H9 (cell line): ENCODE results near the gene TBXA2R. TPM values are rescaled to one million over a fixed set of nuclear protein-coding genes. Genes with fewer than 3 reads are reported as not detected.

ENCODE experiments used
- DNase-seq: peaks from one replicate; pipeline ENCODE4 v3.0.0-alpha.2; 2017
- H2AFZ ChIP-seq: one replicate; pipeline ENCODE4 v1.6.1; 2013; ENCODE audit warnings: mild to moderate bottlenecking, low read length, control low read depth, moderate library complexity
- H2AK5ac ChIP-seq: 2 replicates; pipeline ENCODE4 v1.6.1; 2013; ENCODE audit warnings: low read length, control low read depth, mixed read lengths; ENCODE audit not compliant: insufficient read length
- H2BK120ac ChIP-seq: one replicate; pipeline ENCODE4 v1.6.1; 2013; ENCODE audit warnings: low read depth, mild to moderate bottlenecking, low read length, control low read depth, inconsistent platforms; ENCODE audit not compliant: poor library complexity, severe bottlenecking
- H2BK12ac ChIP-seq: 2 replicates; pipeline ENCODE4 v1.6.1; 2013; ENCODE audit warnings: low read length, control low read depth, mixed read lengths, low read depth; ENCODE audit not compliant: insufficient read length
- H2BK15ac ChIP-seq: 2 replicates; pipeline ENCODE4 v1.6.1; 2013; ENCODE audit warnings: low read depth, low read length, control low read depth
- H2BK20ac ChIP-seq: one replicate; pipeline ENCODE4 v1.6.1; 2013; ENCODE audit warnings: low read depth, mild to moderate bottlenecking, low read length, control low read depth, inconsistent platforms; ENCODE audit not compliant: poor library complexity, severe bottlenecking
- H2BK5ac ChIP-seq: 2 replicates; pipeline ENCODE4 v1.6.1; 2013; ENCODE audit warnings: low read length, control low read depth, mixed read lengths; ENCODE audit not compliant: insufficient read length
- H3K14ac ChIP-seq: 2 replicates; pipeline ENCODE4 v1.6.1; 2013; ENCODE audit warnings: low read length, control low read depth; ENCODE audit not compliant: insufficient read depth
- H3K18ac ChIP-seq: 2 replicates; pipeline ENCODE4 v1.6.1; 2013; ENCODE audit warnings: low read depth, mild to moderate bottlenecking, mixed read lengths, low read length, control low read depth; ENCODE audit not compliant: insufficient read length
- H3K23ac ChIP-seq: 2 replicates; pipeline ENCODE4 v1.6.1; 2013; ENCODE audit warnings: low read length, control low read depth, mixed read lengths, low read depth; ENCODE audit not compliant: insufficient read length
- H3K23me2 ChIP-seq: 2 replicates; pipeline ENCODE4 v1.6.1; 2013; ENCODE audit warnings: low read depth, mild to moderate bottlenecking, mixed read lengths, low read length, control low read depth; ENCODE audit not compliant: insufficient read length, poor library complexity, severe bottlenecking
- H3K27ac ChIP-seq: 2 replicates; pipeline ENCODE4 v1.5.1; 2013; ENCODE audit warnings: low read length, control low read depth, mixed read lengths, low read depth; ENCODE audit not compliant: insufficient read length
- H3K27me3 ChIP-seq: 2 replicates; pipeline ENCODE4 v1.6.1; 2013; ENCODE audit warnings: low read length, control low read depth, inconsistent platforms; ENCODE audit not compliant: insufficient read depth
- H3K4ac ChIP-seq: 2 replicates; pipeline ENCODE4 v1.6.1; 2013; ENCODE audit warnings: low read depth, mild to moderate bottlenecking, control low read depth, inconsistent platforms, low read length, moderate library complexity
- H3K4me1 ChIP-seq: 2 replicates; pipeline ENCODE4 v1.6.1; 2013; ENCODE audit warnings: low read length, control low read depth, inconsistent platforms; ENCODE audit not compliant: insufficient read depth
- H3K4me2 ChIP-seq: 2 replicates; pipeline ENCODE4 v1.6.1; 2013; ENCODE audit warnings: low read length, control low read depth, mixed read lengths; ENCODE audit not compliant: insufficient read length, insufficient read depth
- H3K56ac ChIP-seq: 2 replicates; pipeline ENCODE4 v1.6.1; 2013; ENCODE audit warnings: low read depth, mild to moderate bottlenecking, mixed read lengths, low read length, control low read depth; ENCODE audit not compliant: insufficient read length
- H3K79me1 ChIP-seq: 2 replicates; pipeline ENCODE4 v1.6.1; 2013; ENCODE audit warnings: low read depth, mild to moderate bottlenecking, moderate library complexity, low read length, control low read depth, inconsistent platforms; ENCODE audit not compliant: insufficient read depth, poor library complexity, severe bottlenecking
- H3K79me2 ChIP-seq: 2 replicates; pipeline ENCODE4 v1.6.1; 2013; ENCODE audit warnings: low read length, control low read depth, inconsistent platforms; ENCODE audit not compliant: insufficient read depth
- H3K9ac ChIP-seq: 2 replicates; pipeline ENCODE4 v1.6.1; 2013; ENCODE audit warnings: low read length, control low read depth, mixed read lengths; ENCODE audit not compliant: insufficient read length; ENCODE audit errors: extremely low read depth
- H3K9me3 ChIP-seq: one replicate; pipeline ENCODE4 v1.6.1; 2013; ENCODE audit warnings: low read depth, low read length, inconsistent platforms; ENCODE audit not compliant: control insufficient read depth
- H3T11ph ChIP-seq: one replicate; pipeline ENCODE4 v1.6.1; 2013; ENCODE audit warnings: mild to moderate bottlenecking, low read length, control low read depth, inconsistent platforms
- H4K20me1 ChIP-seq: one replicate; pipeline ENCODE4 v1.6.1; 2013; ENCODE audit not compliant: control insufficient read depth, insufficient read length, insufficient read depth
- H4K5ac ChIP-seq: 2 replicates; pipeline ENCODE4 v1.6.1; 2013; ENCODE audit warnings: low read depth, mild to moderate bottlenecking, mixed read lengths, low read length, control low read depth; ENCODE audit not compliant: insufficient read length
- H4K8ac ChIP-seq: replicated peaks from 2 replicates; pipeline ENCODE4 v1.6.1; 2013; ENCODE audit warnings: low read length, control low read depth, mixed read lengths, low read depth; ENCODE audit not compliant: insufficient read length
- H4K91ac ChIP-seq: 2 replicates; pipeline ENCODE4 v1.6.1; 2013; ENCODE audit warnings: low read depth, mild to moderate bottlenecking, moderate library complexity, mixed read lengths, low read length, control low read depth; ENCODE audit not compliant: insufficient read length
- H3K27ac Mint-ChIP-seq, 3 experiments: 2 replicates in 2 of 3; 3 replicates in 1 of 3; pipeline ENCODE4 v1.8.0; 2020 to 2021; ENCODE audit warnings: mixed read lengths in 3 of 3, mild to moderate bottlenecking in 1 of 3, moderate library complexity in 1 of 3
- H3K27me3 Mint-ChIP-seq: 2 replicates; pipeline ENCODE4 v1.8.0; 2021; ENCODE audit warnings: low read depth, mild to moderate bottlenecking, moderate library complexity, mixed read lengths
- H3K36me3 Mint-ChIP-seq, 3 experiments: 2 replicates in 2 of 3; 3 replicates in 1 of 3; pipeline ENCODE4 v1.8.0; 2020 to 2021; ENCODE audit warnings: low read depth in 3 of 3, mixed read lengths in 3 of 3; ENCODE audit not compliant: insufficient read depth in 1 of 3
- H3K4me1 Mint-ChIP-seq, 2 experiments: 2 replicates each; pipeline ENCODE4 v1.8.0; 2020; ENCODE audit warnings: mixed read lengths in 2 of 2
- H3K4me3 Mint-ChIP-seq, 2 experiments: 2 replicates in 1 of 2; 3 replicates in 1 of 2; pipeline ENCODE4 v1.8.0; 2020 to 2021; ENCODE audit warnings: mild to moderate bottlenecking in 2 of 2, mixed read lengths in 2 of 2, moderate library complexity in 1 of 2
- H3K9me3 Mint-ChIP-seq, 2 experiments: 2 replicates in 1 of 2; 3 replicates in 1 of 2; pipeline ENCODE4 v1.8.0; 2020; ENCODE audit warnings: mild to moderate bottlenecking in 2 of 2, mixed read lengths in 2 of 2, moderate library complexity in 1 of 2
- WGBS: extraction: QIAGEN DNeasy Blood & Tissue Kit; methylation state at CpG from one replicate; pipeline ENCODE4 v1.1.7; 2013; ENCODE audit warnings: missing lambda C conversion rate, low lambda C conversion rate, mixed read lengths; ENCODE audit not compliant: insufficient read length; ENCODE audit errors: extremely low coverage; 5-methylcytosine and 5-hydroxymethylcytosine counted together
- total RNA-seq: library from RNA; stranded (reverse); gene quantifications from 2 replicates; pipeline ENCODE4 v1.2.1, GENCODE V29; 2021
- TF ChIP-seq, protein P1 (sequence below): fragments of 200-600 bp; sonication (generic); conservative IDR thresholded peaks from 3 replicates; pipeline ENCODE4 v1.8.0; 2021; ENCODE audit warnings: antibody characterized with exemption, mild to moderate bottlenecking

Gene TBXA2R
- total RNA-seq, 1 experiment from 2014 or later, result 0.63 TPM

DNA sequence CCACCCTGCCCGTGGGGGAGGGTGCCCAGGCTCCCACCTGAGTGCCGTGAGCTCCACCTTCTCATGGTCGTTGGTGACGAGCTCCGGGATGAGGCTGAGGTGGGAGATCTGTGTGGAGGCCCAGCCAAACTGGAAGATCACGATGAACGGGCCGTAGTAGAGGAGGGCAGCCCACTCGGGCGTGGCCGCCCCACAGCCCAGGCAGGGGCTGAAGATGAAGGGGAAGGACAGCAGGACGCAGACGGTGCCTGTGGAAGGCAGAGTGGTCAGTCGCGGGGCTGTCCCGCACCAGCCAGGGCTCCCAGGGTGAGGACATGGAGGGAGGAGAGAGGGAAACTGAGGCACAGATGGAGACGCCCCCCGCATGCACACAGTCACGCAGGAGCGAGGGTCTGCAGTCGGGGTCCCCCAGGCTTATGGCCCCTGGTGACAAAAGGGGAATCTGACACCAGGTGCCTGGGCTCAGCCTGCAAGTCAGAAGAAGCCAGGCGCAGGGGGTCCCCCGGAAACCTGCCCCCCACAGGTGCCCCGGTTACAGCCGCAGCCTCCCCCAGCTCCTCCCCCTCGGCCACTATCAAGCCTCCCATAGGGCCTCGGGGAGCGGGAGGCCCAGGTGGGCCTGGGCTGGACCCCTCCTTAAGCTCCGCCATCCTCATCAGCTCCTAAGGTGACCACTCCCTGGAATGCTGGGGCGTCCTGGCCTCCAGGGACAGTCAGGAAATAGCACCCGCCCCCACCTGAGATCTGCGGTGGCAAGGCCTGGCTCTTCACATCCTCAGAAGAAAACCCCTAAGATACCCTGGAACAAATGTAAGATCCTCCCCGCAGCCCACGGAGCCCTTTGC is 55.5 kb downstream of the TBXA2R start:
- no peak overlapping the region for H2BK15ac ChIP-seq
- H2AFZ ChIP-seq, result no peak overlapping the region
- H4K20me1 ChIP-seq, result no peaks in the 10 kb centered on the region
- no peaks in the 10 kb centered on the region for H3K4me1 ChIP-seq
- H3K27ac ChIP-seq, result no peak overlapping the region
- H3K4me2 ChIP-seq, result no peak overlapping the region
- no peaks in the 10 kb centered on the region for H3K9me3 Mint-ChIP-seq
- peaks cover under 1 to 3% of the 10 kb centered on the region in 2 experiments for H3K4me1 Mint-ChIP-seq
- no peak overlapping the region for H2BK20ac ChIP-seq
- H3K14ac ChIP-seq, result no peak overlapping the region
- H3K4ac ChIP-seq, result no peak overlapping the region
- TF ChIP-seq, protein P1, sequence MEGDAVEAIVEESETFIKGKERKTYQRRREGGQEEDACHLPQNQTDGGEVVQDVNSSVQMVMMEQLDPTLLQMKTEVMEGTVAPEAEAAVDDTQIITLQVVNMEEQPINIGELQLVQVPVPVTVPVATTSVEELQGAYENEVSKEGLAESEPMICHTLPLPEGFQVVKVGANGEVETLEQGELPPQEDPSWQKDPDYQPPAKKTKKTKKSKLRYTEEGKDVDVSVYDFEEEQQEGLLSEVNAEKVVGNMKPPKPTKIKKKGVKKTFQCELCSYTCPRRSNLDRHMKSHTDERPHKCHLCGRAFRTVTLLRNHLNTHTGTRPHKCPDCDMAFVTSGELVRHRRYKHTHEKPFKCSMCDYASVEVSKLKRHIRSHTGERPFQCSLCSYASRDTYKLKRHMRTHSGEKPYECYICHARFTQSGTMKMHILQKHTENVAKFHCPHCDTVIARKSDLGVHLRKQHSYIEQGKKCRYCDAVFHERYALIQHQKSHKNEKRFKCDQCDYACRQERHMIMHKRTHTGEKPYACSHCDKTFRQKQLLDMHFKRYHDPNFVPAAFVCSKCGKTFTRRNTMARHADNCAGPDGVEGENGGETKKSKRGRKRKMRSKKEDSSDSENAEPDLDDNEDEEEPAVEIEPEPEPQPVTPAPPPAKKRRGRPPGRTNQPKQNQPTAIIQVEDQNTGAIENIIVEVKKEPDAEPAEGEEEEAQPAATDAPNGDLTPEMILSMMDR, result no peak
- no peak overlapping the region for H2AK5ac ChIP-seq
- no peak overlapping the region for H4K8ac ChIP-seq
- no peak overlapping the region; a peak in 1 of 7 replicates for H3K27ac Mint-ChIP-seq
- no peak overlapping the region for H3K56ac ChIP-seq
- H3K27me3 ChIP-seq, result no peaks in the 10 kb centered on the region; the same call in 1 of the 2 replicates
- H3T11ph ChIP-seq, result no peak overlapping the region
- H3K36me3 Mint-ChIP-seq, result peaks cover 4 to 6% (median 5%) of the 10 kb centered on the region in 3 experiments; a peak in 4 of 7 replicates
- H2BK12ac ChIP-seq, result no peak overlapping the region
- H4K5ac ChIP-seq, result no peak overlapping the region
- no peaks in the 10 kb centered on the region for H3K79me1 ChIP-seq
- H3K4me3 Mint-ChIP-seq, result no peak overlapping the region
- no peaks in the 10 kb centered on the region for H3K23me2 ChIP-seq
- no peak overlapping the region for H3K18ac ChIP-seq
- H2BK120ac ChIP-seq, result no peak overlapping the region
- peaks cover 6% of the 10 kb centered on the region for H3K27me3 Mint-ChIP-seq
- no peak overlapping the region for H3K9ac ChIP-seq
- no peak overlapping the region for H4K91ac ChIP-seq
- WGBS, result no CpG with 5 or more reads among the region's 34 CpGs
- no peak for DNase-seq
- no peak overlapping the region for H2BK5ac ChIP-seq
- H3K79me2 ChIP-seq, result no peaks in the 10 kb centered on the region
- H3K9me3 ChIP-seq, result no peaks in the 10 kb centered on the region
- no peak overlapping the region for H3K23ac ChIP-seq
